ENCODE measurements around the gene OVCA2.

DNA sequence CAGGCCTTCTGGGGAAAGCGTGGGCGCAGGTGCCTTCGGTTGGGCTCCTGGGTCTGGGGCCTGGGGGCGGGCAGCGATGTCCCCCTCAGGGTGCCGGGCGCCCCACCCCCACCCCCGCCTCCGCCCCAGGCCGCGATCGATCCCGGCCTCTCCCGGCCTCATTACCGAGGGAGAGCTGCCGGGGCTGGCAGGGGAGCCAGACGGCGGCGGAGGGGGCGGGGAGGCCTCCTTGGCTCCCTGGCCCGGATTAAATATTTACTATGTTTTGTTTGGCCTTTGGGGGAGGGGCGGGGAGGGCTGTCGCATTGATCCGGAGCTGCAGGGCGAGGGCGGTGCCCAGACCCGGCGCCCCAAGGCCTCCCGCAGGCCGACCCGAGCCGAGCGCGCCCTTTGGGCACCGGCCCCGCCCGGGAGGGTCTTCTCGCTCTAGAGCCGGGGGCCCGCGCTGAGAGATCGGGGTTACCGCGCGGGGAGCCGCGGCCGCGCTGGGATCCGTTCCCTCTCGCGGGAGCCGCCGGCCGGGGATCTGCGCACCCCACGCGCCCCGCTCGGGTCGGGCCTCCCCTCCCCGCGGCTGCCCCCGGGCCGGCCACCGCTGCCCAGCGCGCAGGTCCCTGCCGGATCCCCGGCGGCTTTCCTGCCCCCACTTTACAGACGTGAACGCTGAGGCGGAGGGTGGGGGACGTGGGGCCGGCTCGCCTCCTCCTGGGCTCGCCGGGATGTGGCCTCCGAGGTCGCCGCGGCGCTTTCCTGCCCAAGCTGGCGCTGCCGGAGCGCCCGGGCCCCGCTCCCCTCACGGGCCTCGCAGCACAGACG, 43.7 kb upstream of the OVCA2 start:
- TF ChIP-seq, protein P1, sequence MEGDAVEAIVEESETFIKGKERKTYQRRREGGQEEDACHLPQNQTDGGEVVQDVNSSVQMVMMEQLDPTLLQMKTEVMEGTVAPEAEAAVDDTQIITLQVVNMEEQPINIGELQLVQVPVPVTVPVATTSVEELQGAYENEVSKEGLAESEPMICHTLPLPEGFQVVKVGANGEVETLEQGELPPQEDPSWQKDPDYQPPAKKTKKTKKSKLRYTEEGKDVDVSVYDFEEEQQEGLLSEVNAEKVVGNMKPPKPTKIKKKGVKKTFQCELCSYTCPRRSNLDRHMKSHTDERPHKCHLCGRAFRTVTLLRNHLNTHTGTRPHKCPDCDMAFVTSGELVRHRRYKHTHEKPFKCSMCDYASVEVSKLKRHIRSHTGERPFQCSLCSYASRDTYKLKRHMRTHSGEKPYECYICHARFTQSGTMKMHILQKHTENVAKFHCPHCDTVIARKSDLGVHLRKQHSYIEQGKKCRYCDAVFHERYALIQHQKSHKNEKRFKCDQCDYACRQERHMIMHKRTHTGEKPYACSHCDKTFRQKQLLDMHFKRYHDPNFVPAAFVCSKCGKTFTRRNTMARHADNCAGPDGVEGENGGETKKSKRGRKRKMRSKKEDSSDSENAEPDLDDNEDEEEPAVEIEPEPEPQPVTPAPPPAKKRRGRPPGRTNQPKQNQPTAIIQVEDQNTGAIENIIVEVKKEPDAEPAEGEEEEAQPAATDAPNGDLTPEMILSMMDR (IDR thresholded peaks at IDR 0.05; ENCODE audit: extremely low read depth in 1 of 2, insufficient read depth in 1 of 2, low read depth in 1 of 2, low read length in 2 of 2) = no peak
- TF ChIP-seq POLR2A (IDR thresholded peaks at IDR 0.05; ENCODE audit: low read depth, low read length) = no peak
- TF ChIP-seq POLR2AphosphoS5 (IDR thresholded peaks at IDR 0.05; ENCODE audit: insufficient read depth, low read depth, low read length) = no peak
- TF ChIP-seq, protein P2, sequence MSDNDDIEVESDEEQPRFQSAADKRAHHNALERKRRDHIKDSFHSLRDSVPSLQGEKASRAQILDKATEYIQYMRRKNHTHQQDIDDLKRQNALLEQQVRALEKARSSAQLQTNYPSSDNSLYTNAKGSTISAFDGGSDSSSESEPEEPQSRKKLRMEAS (IDR thresholded peaks at IDR 0.05; ENCODE audit: insufficient read depth, insufficient read length) = no peak
- TF ChIP-seq MYC (IDR thresholded peaks at IDR 0.05; ENCODE audit: low read depth, low read length) = no peak
- TF ChIP-seq EZH2 (IDR thresholded peaks at IDR 0.05; ENCODE audit: borderline replicate concordance, low read depth, low read length, severe bottlenecking) = peak; percentile 56
- TF ChIP-seq JUN (IDR thresholded peaks at IDR 0.05; ENCODE audit: borderline replicate concordance, insufficient read depth, insufficient read length, low read depth) = no peak
- no peak for TF ChIP-seq FOS (IDR thresholded peaks at IDR 0.05; ENCODE audit: borderline replicate concordance, insufficient read depth, low read length)
- no peak for TF ChIP-seq GATA2 (IDR thresholded peaks at IDR 0.05; ENCODE audit: insufficient read depth, insufficient read length, low read depth, low read length)

Measured in endothelial cell of umbilical vein (primary cell).